Fibroblast of skin of right quadriceps (primary cell): ENCODE measurements around the gene DMKN.

ENCODE experiments used
- DNase-seq: peaks from one replicate; pipeline ENCODE4 v3.0.0-alpha.2; 2013

DMKN gene

GRCh38 chr19:35460608-35461007 lies 52.8 kb downstream of the DMKN start:
- DNase-seq: no peak

GRCh38 chr19:35459414-35460082 lies 53.9 kb downstream of the DMKN start:
- no peak for DNase-seq

DNA sequence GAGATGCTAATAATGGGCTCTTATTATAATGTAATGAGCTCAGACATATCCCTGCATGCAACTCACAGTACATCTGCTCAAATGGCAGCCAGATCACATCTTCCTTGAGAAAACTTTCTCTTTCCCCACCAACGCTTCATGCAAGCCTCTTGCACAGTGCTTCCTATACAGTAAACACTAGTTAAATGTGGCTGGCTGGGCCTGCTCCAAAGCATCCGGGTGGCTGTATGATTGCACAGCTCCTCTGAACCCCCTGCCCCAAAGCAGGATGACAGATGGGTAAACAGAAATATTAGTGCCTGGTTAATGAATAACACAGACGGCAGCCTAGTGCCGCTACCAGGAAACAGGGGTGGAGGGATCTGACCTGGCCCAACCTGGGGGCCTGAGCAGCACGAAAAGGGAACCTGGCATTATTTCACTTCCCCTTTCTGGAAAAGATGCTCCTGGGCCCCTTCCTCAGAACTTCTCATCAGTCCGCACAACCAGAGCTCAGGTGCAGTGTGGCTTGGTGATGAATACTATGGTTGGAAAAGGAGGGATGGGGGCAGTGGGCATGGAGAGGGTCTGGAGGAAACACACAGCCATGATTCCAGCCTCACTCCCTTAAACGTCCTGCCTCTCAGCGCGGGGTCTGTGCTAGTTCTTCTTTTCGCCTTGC lies 54.6 kb downstream of the DMKN start:
- no peak for DNase-seq

DNA sequence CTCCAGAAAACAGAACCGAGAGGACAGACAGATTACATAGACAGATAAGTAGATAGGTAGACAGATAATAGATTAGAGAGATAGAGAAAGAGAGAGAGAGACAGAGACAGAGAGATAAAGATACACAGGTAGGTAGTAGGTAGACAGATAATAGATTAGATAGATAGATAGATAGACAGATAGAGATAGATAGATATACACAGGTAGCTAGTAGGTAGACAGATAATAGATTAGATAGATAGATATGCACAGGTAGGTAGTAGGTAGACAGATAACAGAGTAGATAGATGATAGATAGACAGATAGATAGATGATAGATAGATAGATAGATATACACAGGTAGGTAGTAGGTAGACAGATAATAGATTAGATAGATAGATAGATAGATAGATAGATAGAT lies 55.3 kb downstream of the DMKN start:
- no peak for DNase-seq

GRCh38 chr19:35457173-35457572 lies 56.3 kb downstream of the DMKN start:
- DNase-seq: no peak

- DNase-seq: no peak
These were observed 57.7 kb downstream of the DMKN start for GRCh38 chr19:35455616-35456201.

- no peak for DNase-seq
These were observed 58.8 kb downstream of the DMKN start for GRCh38 chr19:35454663-35455062.

DNA sequence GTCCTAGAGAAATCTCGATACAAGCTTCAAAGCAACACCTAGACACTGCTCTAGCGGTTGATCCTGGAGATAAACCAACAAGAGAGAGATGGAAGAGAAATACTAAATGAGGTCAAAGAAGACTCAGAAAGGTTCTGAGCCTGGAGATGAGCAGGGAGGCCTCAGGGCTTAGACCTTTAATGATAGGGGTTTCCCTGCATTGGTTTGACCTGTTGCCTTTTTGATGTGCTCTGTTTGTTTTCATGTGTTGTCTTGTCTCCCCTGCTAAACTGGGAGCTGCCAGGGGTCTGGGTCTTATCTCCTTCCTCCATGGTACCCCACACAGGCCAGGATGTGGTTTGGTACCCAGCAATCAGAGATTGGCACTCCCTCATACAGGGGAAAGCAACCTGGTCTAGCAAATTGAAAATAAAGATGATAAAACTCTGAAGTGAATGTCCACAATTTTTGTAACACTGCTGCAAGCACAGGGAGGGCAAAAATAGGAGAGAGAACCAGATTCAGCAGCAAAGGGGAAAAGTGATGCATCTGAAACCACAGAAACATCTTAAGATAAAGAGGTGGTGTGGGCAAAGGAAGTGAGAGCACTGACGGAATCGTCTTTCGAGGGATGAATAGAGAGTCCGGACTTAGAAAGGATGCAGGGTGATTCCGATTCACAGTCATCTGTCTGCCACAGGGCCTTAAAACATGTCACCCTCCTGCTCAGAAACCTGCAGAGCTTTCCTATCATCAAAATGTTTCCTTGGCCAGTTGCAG lies 61.9 kb downstream of the DMKN start:
- no peak for DNase-seq

- no peak for DNase-seq
These were observed 63.9 kb downstream of the DMKN start for GRCh38 chr19:35449359-35450043.

- no peak for DNase-seq
These were observed 65.6 kb downstream of the DMKN start, which contains the start of gene FFAR2 for GRCh38 chr19:35447606-35448469. Gene FFAR2 (plus strand): TSS chr19:35448257. CDS start chr19:35449715, 1,458 bp downstream.
